RWPE1 (cell line): Measurements from ENCODE around the gene TTC19.

Experiments
- CTCF ChIA-PET: fragments of 350-600 bp; sonication (Branson Sonifier 250); formaldehyde crosslinking; extraction: SDS; loops from one replicate; lab custom pipeline; 2021; lab: Yijun Ruan, JAX
- POLR2A ChIA-PET: fragments of 400-600 bp; formaldehyde crosslinking; extraction: SDS; loops from one replicate; lab custom pipeline; 2020; ENCODE audit warnings: antibody characterized with exemption; ENCODE audit not compliant: low non-redundant PET; lab: Yijun Ruan, JAX
- DNase-seq: peaks from one replicate; pipeline ENCODE4 v3.0.0; 2012; ENCODE audit warnings: low spot score
- H3K27ac ChIP-seq: fragments of 450-650 bp; 2 replicates; pipeline ENCODE4 v1.5.1; 2017
- CTCF ChIP-seq: fragments of 450-650 bp; conservative IDR thresholded peaks from 2 replicates; pipeline ENCODE4 v1.5.1; 2017; ENCODE audit warnings: low read depth, mild to moderate bottlenecking

Gene TTC19

GRCh38 chr17:15955793-15956541, 43.7 kb upstream of the TTC19 start:
- TF ChIP-seq CTCF, result no peak
- ChIA-PET CTCF (interaction anchor here (0.7 kb wide), 1 partner anchor 12 kb away, joined by 3 read pairs; no protein-coding TSS in a partner anchor), POLR2A (interaction anchor here (0.6 kb wide), 1 partner anchor 10 kb away, joined by 3 read pairs; no protein-coding TSS in a partner anchor)
- no peak for DNase-seq
- H3K27ac ChIP-seq, result no peak overlapping the region

GRCh38 chr17:15957206-15957605, 42.4 kb upstream of the TTC19 start:
- DNase-seq, result no peak
- CTCF ChIA-PET, result no interaction called here
- H3K27ac ChIP-seq, result peak overlapping the region; percentile 92

GRCh38 chr17:15957608-15958307, 41.9 kb upstream of the TTC19 start:
- no peak for TF ChIP-seq CTCF
- POLR2A ChIA-PET, result no interaction called here
- CTCF ChIA-PET, result no interaction called here
- peak overlapping the region; percentile 92 for H3K27ac ChIP-seq
- DNase-seq, result no peak

More at GRCh38 chr17:15957206-15957605, 42.4 kb upstream of the TTC19 start:
- POLR2A ChIA-PET, result no interaction called here
- TF ChIP-seq CTCF, result no peak

GRCh38 chr17:15958484-15958854, 41.2 kb upstream of the TTC19 start:
- POLR2A ChIA-PET, result interaction anchor here (1.3 kb wide), 1 partner anchor 13 kb away, joined by 5 read pairs; the partner anchor contains the start of gene ADORA2B
- no peak for DNase-seq
- CTCF ChIA-PET, result no interaction called here
- no peak for TF ChIP-seq CTCF
- peak overlapping the region; percentile 92 for H3K27ac ChIP-seq

GRCh38 chr17:15963670-15964110, 35.9 kb upstream of the TTC19 start:
- no peak for TF ChIP-seq CTCF
- peak; percentile 70 for DNase-seq
- POLR2A ChIA-PET, result no interaction called here
- H3K27ac ChIP-seq, result peak overlapping the region; percentile 88
- CTCF ChIA-PET, result no interaction called here

GRCh38 chr17:15965528-15965927, 34.1 kb upstream of the TTC19 start:
- POLR2A ChIA-PET, result no interaction called here
- peak overlapping the region; percentile 24; the same call in 1 of the 2 replicates for H3K27ac ChIP-seq
- no peak for DNase-seq
- CTCF ChIA-PET, result no interaction called here
- TF ChIP-seq CTCF, result no peak
